Heart right ventricle (tissue), 16 donors: ENCODE results near the gene PEX10. TPM values are rescaled to one million over a fixed set of nuclear protein-coding genes. Genes with fewer than 3 reads are reported as not detected.

Experiments used
- ATAC-seq, 8 donors: fragments of 200-7000 bp; cut with Tn5 transposase; one replicate each; pipeline ENCODE4 v1.9.1; 2020; ENCODE audit warnings: mild to moderate bottlenecking in 8 of 8, moderate library complexity in 8 of 8, moderate number of reproducible peaks in 1 of 8
- DNase-seq, 2 donors: peaks; one replicate each; pipeline ENCODE4 v3.0.0-alpha.2; 2020
- H3K27ac ChIP-seq, 10 donors: fragments of 200-600 bp; sonication (generic) in 2 of 10; one replicate each; pipeline versions ENCODE4 v1.5.0 to v1.8.0; 2020 to 2022; ENCODE audit warnings: mild to moderate bottlenecking in 3 of 10
- H3K27me3 ChIP-seq, 7 donors: fragments of 200-600 bp; one replicate each; pipeline ENCODE4 v1.8.0; 2021 to 2022; ENCODE audit warnings: mild to moderate bottlenecking in 2 of 7
- H3K36me3 ChIP-seq, 9 donors: fragments of 200-600 bp; sonication (generic) in 1 of 9; one replicate each; pipeline versions ENCODE4 v1.5.0 to v1.8.0; 2020 to 2022; ENCODE audit warnings: mild to moderate bottlenecking in 2 of 9
- H3K4me1 ChIP-seq, 9 donors: fragments of 200-600 bp; sonication (generic) in 1 of 9; one replicate each; pipeline versions ENCODE4 v1.5.0 to v1.8.0; 2020 to 2022; ENCODE audit warnings: mild to moderate bottlenecking in 4 of 9
- H3K4me3 ChIP-seq, 10 donors: fragments of 200-600 bp; sonication (generic) in 2 of 10; one replicate each; pipeline versions ENCODE4 v1.5.0 to v1.8.0; 2020 to 2022; ENCODE audit warnings: mild to moderate bottlenecking in 7 of 10, moderate library complexity in 2 of 10
- H3K9me3 ChIP-seq, 11 donors: fragments of 200-600 bp in 10 of 11; sonication (generic) in 2 of 11; one replicate each; pipeline versions ENCODE4 v1.5.0 to v1.8.0; 2013 to 2022; ENCODE audit warnings: mild to moderate bottlenecking in 2 of 11, control low read depth in 1 of 11, moderate library complexity in 1 of 11
- CTCF ChIP-seq, 9 donors: fragments of 200-600 bp; sonication (generic) in 2 of 9; IDR thresholded peaks; one replicate each; pipeline versions ENCODE4 v1.5.0 to v1.8.0; 2021 to 2022; ENCODE audit warnings: antibody characterized with exemption in 9 of 9, mild to moderate bottlenecking in 5 of 9, moderate library complexity in 1 of 9
- WGBS, 2 donors: extraction: QIAGEN DNeasy Blood & Tissue Kit; methylation state at CpG; one replicate each; pipeline ENCODE4 v1.1.7; 2013; ENCODE audit warnings: inconsistent platforms in 1 of 2; 5-methylcytosine and 5-hydroxymethylcytosine counted together
- intact Hi-C, 10 donors: fragments of 100-400 bp; cut with DNase I; formaldehyde crosslinking; loops; one replicate each; pipeline versions ENCODE4 v1.11.1 to v1.14.2; 2022
- polyA plus RNA-seq, 2 donors: library from polyadenylated mRNA; stranded (reverse); fragments of 200-250 nt; gene quantifications; one replicate each; pipeline ENCODE4 v1.2.3, GENCODE V29; 2013
- total RNA-seq, 10 donors: library from RNA; stranded (reverse); fragmentation: NEBNext Ultra II Directional in 3 of 10; extraction: Animal tissue kit (Norgen Biotek cat#: 25700) in 3 of 10; gene quantifications; one replicate each; pipeline versions ENCODE4 v1.2.1 to v1.2.4, GENCODE V29; 2021 to 2023
- donor health status: Arrhythmogenic right ventricular cardiomyopathy.
- donor health status: ischemic (EF 13 %, LVEDD 7.1; RV severe dilation, severe dysfunction).
- donor health status: healthy with polysubstance abuse.
- donor health status: DM: no; HTN: yes; CAD: no.
- donor health status: DM: no; HTN: no; CAD: no.
- donor health status: ischemic (EF 25% LVEDD 6.9; RV normal size, moderate dysfunction).
- donor health status: ischemic (EF 25% LVEDD 5.7; RV mildly dilated, moderate dysfunction).
- donor health status: healthy.
- donor health status: DM: yes; HTN: yes; CAD: no.
- donor health status: Ischemic cardiomyopathy.
- donor health status: ischemic (EF 35%, LVEDD 5.7; RV mildly dilated, moderate dysfunction).
- donor health status: nonischemic (EF 11% LVEDD 7.7; RV severe dilation, severe dysfunction).
- donor health status: DM: yes; HTN: yes; CAD: no.
- donor health status: PGD.
- donor health status: ischemic (EF 29% LVEDD 5.4; RV normal size, mild dysfunction).
- donor health status: nonischemic (EF 23%, LVEDD 6.1; RV moderate dilation, normal function).

The PEX10 gene
- total and polyA plus RNA-seq, 12 donors = 13.7 to 26.0 (median 18.5) TPM

- Histone ChIP-seq H3K4me3 (no peak overlapping the region), H3K36me3 (no peaks in the 10 kb centered on the region), H3K4me1 (no peaks in the 10 kb centered on the region), H3K27me3 (peaks cover 0 to 55% (median 39%) of the 10 kb centered on the region in 7 donors), H3K27ac (no peak overlapping the region), H3K9me3 (peaks cover 0 to 24% (median 3%) of the 10 kb centered on the region in 11 donors)
- no peak for TF ChIP-seq CTCF (IDR thresholded peaks at IDR 0.05)
- ATAC-seq (no peak), DNase-seq (no peak)
- WGBS, 2 donors = 71 to 74% methylated on average over 11 of the region's 11 CpGs
- intact Hi-C loops = loop anchor here in 1 of 10 donors (10.0 kb wide), 1 partner anchor 219 kb away; no protein-coding TSS in a partner anchor
Measured at GRCh38 chr1:2425892-2426291, 13.5 kb upstream of the PEX10 start.

- 85 to 86% methylated on average over 4 of the region's 4 CpGs for WGBS, 2 donors
- intact Hi-C loops = loop anchor here in 1 of 10 donors (10.0 kb wide), 1 partner anchor 222 kb away; no protein-coding TSS in a partner anchor
Measured at GRCh38 chr1:2422523-2422922, 10.2 kb upstream of the PEX10 start.

GRCh38 chr1:2419416-2419815 lies 7.1 kb upstream of the PEX10 start:
- H3K36me3 ChIP-seq = no peaks in the 10 kb centered on the region
- ATAC-seq = no peak
- intact Hi-C loops = loop anchor here in 7 of 10 donors (5.0 to 10.0 kb wide), 4 partner anchors 225 to 1005 kb away; no protein-coding TSS in a partner anchor
- no peak for TF ChIP-seq CTCF (IDR thresholded peaks at IDR 0.05)
- H3K9me3 ChIP-seq = peaks cover 0 to 17% (median 2%) of the 10 kb centered on the region in 11 donors
- H3K4me1 ChIP-seq = peaks cover 0 to 4% (median 2%) of the 10 kb centered on the region in 9 donors
- H3K27ac ChIP-seq = no peak overlapping the region
- no peak for DNase-seq
- peaks cover 0 to 66% (median 53%) of the 10 kb centered on the region in 7 donors for H3K27me3 ChIP-seq
- 77 to 82% methylated on average over 16 of the region's 16 CpGs for WGBS, 2 donors
- H3K4me3 ChIP-seq = no peak overlapping the region

More at GRCh38 chr1:2422523-2422922, 10.2 kb upstream of the PEX10 start:
- H3K36me3 ChIP-seq = no peaks in the 10 kb centered on the region
- H3K4me3 ChIP-seq = no peak overlapping the region
- H3K9me3 ChIP-seq = peaks cover 0 to 17% (median 2%) of the 10 kb centered on the region in 11 donors
- ATAC-seq = no peak
- TF ChIP-seq CTCF (IDR thresholded peaks at IDR 0.05) = no peak
- no peak for DNase-seq
- H3K27me3 ChIP-seq = peaks cover 0 to 56% (median 47%) of the 10 kb centered on the region in 7 donors
- H3K4me1 ChIP-seq = no peaks in the 10 kb centered on the region
- no peak overlapping the region for H3K27ac ChIP-seq

- Histone ChIP-seq H3K27ac (no peak overlapping the region), H3K4me1 (peaks cover under 1 to 9% (median 8%) of the 10 kb centered on the region in 9 donors), H3K36me3 (no peaks in the 10 kb centered on the region), H3K9me3 (peaks cover 0 to 16% (median 2%) of the 10 kb centered on the region in 11 donors), H3K4me3 (no peak overlapping the region), H3K27me3 (peaks cover 0 to 66% (median 53%) of the 10 kb centered on the region in 7 donors)
- ATAC-seq (no peak), DNase-seq (no peak)
- WGBS, 2 donors = 66% methylated on average over 16 of the region's 16 CpGs
- intact Hi-C loops = loop anchor here in 7 of 10 donors (5.0 to 10.0 kb wide), 4 partner anchors 226 to 1006 kb away; no protein-coding TSS in a partner anchor
- TF ChIP-seq CTCF (IDR thresholded peaks at IDR 0.05) = no peak
Measured at GRCh38 chr1:2418791-2419320, 6.5 kb upstream of the PEX10 start.
